Vagina (tissue), 2 donors: ENCODE measurements around the gene PIK3R5.

ENCODE experiments used
- POLR2A ChIP-seq, 2 donors: fragments of 450-650 bp; IDR thresholded peaks; one replicate each; pipeline ENCODE4 v1.6.1; 2017; ENCODE audit warnings: antibody characterized with exemption in 2 of 2, mild to moderate bottlenecking in 2 of 2, moderate library complexity in 2 of 2
- POLR2AphosphoS5 ChIP-seq, 2 donors: sonication (generic); formaldehyde crosslinking; IDR thresholded peaks; one replicate each; pipeline ENCODE4 v1.9.0; 2017; ENCODE audit warnings: antibody characterized with exemption in 2 of 2, mild to moderate bottlenecking in 2 of 2, low read depth in 1 of 2; ENCODE audit not compliant: insufficient read depth in 1 of 2
- TF ChIP-seq, protein P1 (sequence below), 3 experiments: fragments of 450-650 bp in 2 of 3; fragments of 200-600 bp in 1 of 3; sonication (generic) in 1 of 3; IDR thresholded peaks; one replicate each; pipeline ENCODE4 v1.5.1; 2017 to 2019; ENCODE audit warnings: antibody characterized with exemption in 3 of 3, mild to moderate bottlenecking in 2 of 3, moderate library complexity in 2 of 3

DNA sequence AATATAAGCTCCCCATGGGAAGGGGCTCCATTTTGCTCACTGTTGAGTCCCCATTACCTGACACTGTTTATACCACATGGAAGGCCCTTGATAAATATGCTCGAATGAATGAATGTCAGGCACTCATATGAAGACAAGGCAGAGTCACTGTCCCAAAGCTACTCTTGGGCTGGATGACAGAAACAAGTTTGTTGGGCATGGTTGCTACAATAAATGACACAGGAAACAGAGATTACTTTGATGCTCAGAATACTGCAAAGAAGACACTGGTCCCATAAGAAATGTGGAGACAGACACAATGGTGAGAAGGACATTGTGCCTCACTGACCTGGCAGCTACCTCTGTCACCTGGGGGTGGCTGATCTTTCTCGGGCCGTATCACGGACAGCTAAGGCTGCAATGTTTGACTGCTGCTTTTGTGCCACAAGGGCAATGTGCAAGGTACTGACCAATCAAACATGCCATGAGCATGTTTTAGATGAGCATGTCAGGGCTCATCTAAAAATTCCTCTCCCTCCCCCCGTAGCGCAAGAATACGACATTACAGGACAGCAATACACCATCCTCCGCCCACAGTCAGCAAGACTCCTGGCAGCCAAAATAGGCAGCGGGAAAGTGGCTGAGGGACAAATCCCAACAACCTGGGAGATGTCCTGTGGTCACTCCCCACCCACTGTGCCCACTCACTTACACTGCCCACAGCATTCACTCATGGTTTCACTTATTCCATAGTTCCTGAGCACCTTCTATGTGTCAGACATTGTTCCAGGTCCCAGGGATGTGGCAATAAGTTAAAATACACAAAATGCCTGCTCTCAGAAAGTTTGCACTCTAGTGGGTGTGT lies 103.1 kb downstream of the PIK3R5 start:
- TF ChIP-seq, protein P1, sequence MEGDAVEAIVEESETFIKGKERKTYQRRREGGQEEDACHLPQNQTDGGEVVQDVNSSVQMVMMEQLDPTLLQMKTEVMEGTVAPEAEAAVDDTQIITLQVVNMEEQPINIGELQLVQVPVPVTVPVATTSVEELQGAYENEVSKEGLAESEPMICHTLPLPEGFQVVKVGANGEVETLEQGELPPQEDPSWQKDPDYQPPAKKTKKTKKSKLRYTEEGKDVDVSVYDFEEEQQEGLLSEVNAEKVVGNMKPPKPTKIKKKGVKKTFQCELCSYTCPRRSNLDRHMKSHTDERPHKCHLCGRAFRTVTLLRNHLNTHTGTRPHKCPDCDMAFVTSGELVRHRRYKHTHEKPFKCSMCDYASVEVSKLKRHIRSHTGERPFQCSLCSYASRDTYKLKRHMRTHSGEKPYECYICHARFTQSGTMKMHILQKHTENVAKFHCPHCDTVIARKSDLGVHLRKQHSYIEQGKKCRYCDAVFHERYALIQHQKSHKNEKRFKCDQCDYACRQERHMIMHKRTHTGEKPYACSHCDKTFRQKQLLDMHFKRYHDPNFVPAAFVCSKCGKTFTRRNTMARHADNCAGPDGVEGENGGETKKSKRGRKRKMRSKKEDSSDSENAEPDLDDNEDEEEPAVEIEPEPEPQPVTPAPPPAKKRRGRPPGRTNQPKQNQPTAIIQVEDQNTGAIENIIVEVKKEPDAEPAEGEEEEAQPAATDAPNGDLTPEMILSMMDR (IDR thresholded peaks at IDR 0.05), result no peak
- TF ChIP-seq POLR2A (IDR thresholded peaks at IDR 0.05) (no peak), POLR2AphosphoS5 (IDR thresholded peaks at IDR 0.05; ENCODE audit: insufficient read depth in 1 of 2, low read depth in 1 of 2) (no peak)
